Measurements from ENCODE around the gene DOCK10.

DOCK10 gene

GRCh38 chr2:225041207-225041850 lies 939 bp downstream of the DOCK10 start:
- DNase-seq (ENCODE audit: low read depth) = peak; percentile 62

- DNase-seq (ENCODE audit: low read depth) = peak; percentile 21
Measured at GRCh38 chr2:225040856-225041206, 1.4 kb downstream of the DOCK10 start.

- peak; percentile 25 for DNase-seq (ENCODE audit: low read depth)
Measured at GRCh38 chr2:225040142-225040541, 2.1 kb downstream of the DOCK10 start.

GRCh38 chr2:225038231-225038523 lies 4.1 kb downstream of the DOCK10 start:
- no peak for DNase-seq (ENCODE audit: low read depth)

- DNase-seq (ENCODE audit: low read depth) = peak; percentile 78
Measured at GRCh38 chr2:225037415-225038230, 4.6 kb downstream of the DOCK10 start.

GRCh38 chr2:225036431-225036830 lies 5.8 kb downstream of the DOCK10 start:
- DNase-seq (ENCODE audit: low read depth) = no peak

- DNase-seq (ENCODE audit: low read depth) = no peak
Measured at GRCh38 chr2:225033440-225034318, 8.6 kb downstream of the DOCK10 start.

GRCh38 chr2:225032246-225032645 lies 10.0 kb downstream of the DOCK10 start:
- DNase-seq (ENCODE audit: low read depth) = no peak

- DNase-seq (ENCODE audit: low read depth) = no peak
Measured at GRCh38 chr2:225031599-225031998, 10.7 kb downstream of the DOCK10 start.

- no peak for DNase-seq (ENCODE audit: low read depth)
Measured at GRCh38 chr2:225030893-225031292, 11.4 kb downstream of the DOCK10 start.

- no peak for DNase-seq (ENCODE audit: low read depth)
Measured at GRCh38 chr2:225030203-225030602, 12.1 kb downstream of the DOCK10 start.

- DNase-seq (ENCODE audit: low read depth) = no peak
Measured at GRCh38 chr2:225028572-225028971, 13.7 kb downstream of the DOCK10 start.

GRCh38 chr2:225027061-225027762 lies 15.1 kb downstream of the DOCK10 start:
- no peak for DNase-seq (ENCODE audit: low read depth)

GRCh38 chr2:225025917-225026571 lies 16.2 kb downstream of the DOCK10 start:
- DNase-seq (ENCODE audit: low read depth) = peak; percentile 85

GRCh38 chr2:225022188-225022587 lies 20.1 kb downstream of the DOCK10 start:
- DNase-seq (ENCODE audit: low read depth) = no peak

GRCh38 chr2:225020168-225020849 lies 22.0 kb downstream of the DOCK10 start:
- no peak for DNase-seq (ENCODE audit: low read depth)

GRCh38 chr2:225019105-225019504 lies 23.2 kb downstream of the DOCK10 start:
- no peak for DNase-seq (ENCODE audit: low read depth)

- DNase-seq (ENCODE audit: low read depth) = no peak
Measured at GRCh38 chr2:225017713-225018112, 24.6 kb downstream of the DOCK10 start.

GRCh38 chr2:225017098-225017685 lies 25.1 kb downstream of the DOCK10 start:
- no peak for DNase-seq (ENCODE audit: low read depth)
